GM21786 (cell line): Measurements from ENCODE around the gene ZNF17.

ENCODE experiments used
- ATAC-seq: cut with Tn5 transposase; IDR thresholded peaks from one replicate; pipeline ENCODE4 v1.9.1; 2021; ENCODE audit not compliant: unreplicated experiment

Gene ZNF17

GRCh38 chr19:57421037-57421436, 10.1 kb downstream of the ZNF17 start:
- no peak for ATAC-seq

- ATAC-seq, result peak; percentile 14
Observed at GRCh38 chr19:57434386-57435061, 23.6 kb downstream of the ZNF17 start.

- ATAC-seq, result peak; percentile 94
Observed at GRCh38 chr19:57435062-57435978, 24.4 kb downstream of the ZNF17 start, which contains the start of gene ZNF749. TSS of gene ZNF749 (plus strand) at chr19:57435325. CDS start at chr19:57435579, 254 bp downstream.

- no peak for ATAC-seq
Observed at GRCh38 chr19:57436417-57436816, 25.5 kb downstream of the ZNF17 start.

GRCh38 chr19:57437931-57438330, 27.0 kb downstream of the ZNF17 start:
- ATAC-seq, result no peak

- ATAC-seq, result no peak
Observed at GRCh38 chr19:57438925-57439324, 28.0 kb downstream of the ZNF17 start.

- no peak for ATAC-seq
Observed at GRCh38 chr19:57441979-57442752, 31.2 kb downstream of the ZNF17 start.

- no peak for ATAC-seq
Observed at GRCh38 chr19:57443121-57443696, 32.2 kb downstream of the ZNF17 start.

GRCh38 chr19:57452307-57452706, 41.3 kb downstream of the ZNF17 start:
- ATAC-seq, result no peak

- no peak for ATAC-seq
Observed at GRCh38 chr19:57465680-57466381, 54.9 kb downstream of the ZNF17 start.

- ATAC-seq, result no peak
Observed at GRCh38 chr19:57466489-57466888, 55.5 kb downstream of the ZNF17 start.
